Measurements from ENCODE around the gene PTGR3.
"Not testable (repeated sequence)": the region's sequence is repeated elsewhere in the genome, so short reads cannot be mapped to it uniquely, and the experiment has no call there.

PTGR3 gene

DNA sequence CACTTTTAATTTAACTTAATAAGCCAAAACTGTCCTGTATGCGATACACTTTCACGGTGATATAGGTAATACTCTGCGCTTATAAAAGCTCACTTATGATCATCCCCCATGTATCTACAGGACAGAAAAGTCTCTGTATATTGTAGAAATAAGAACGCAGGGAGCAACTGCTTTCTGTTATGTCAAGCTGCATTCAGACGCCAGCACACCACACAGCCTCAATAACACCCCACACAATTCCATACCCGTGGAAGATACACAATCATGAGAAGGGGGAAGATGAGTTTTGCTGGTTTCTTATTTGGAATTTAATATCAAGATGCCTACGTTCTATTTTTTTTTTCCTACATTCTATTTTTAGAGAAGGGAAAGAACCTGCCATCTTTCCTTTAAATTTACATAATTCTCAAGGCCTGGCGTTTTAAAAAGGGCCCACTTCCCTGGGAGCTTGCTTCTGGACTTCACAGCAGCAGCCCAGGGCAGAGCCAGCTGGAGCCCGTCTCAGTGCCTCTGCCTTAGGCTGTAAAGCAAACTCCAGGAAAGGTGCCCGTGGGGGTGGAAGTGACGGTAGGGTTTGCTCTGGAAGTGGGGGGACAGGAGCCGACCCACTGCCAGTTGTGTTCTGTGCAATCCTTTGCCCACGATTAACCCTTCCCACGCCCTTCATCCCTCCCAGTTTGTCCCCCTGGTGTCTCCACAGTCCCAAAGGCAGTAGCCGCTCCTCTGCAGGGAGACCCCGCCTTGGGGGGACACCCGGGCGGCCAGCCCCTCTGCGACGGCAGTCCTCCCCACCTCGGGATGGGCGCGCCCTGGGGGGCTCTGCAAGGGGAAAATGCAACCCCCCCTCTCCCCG lies 5.3 kb downstream of the PTGR3 start:
- Mint-ChIP-seq H3K27me3 (no peaks in the 10 kb centered on the region), H3K27ac (no peak overlapping the region), H3K4me1 (peaks cover 62% of the 10 kb centered on the region), H3K4me3 (no peak overlapping the region), H3K9me3 (no peaks in the 10 kb centered on the region), H3K36me3 (peaks cover 6% of the 10 kb centered on the region)

DNA sequence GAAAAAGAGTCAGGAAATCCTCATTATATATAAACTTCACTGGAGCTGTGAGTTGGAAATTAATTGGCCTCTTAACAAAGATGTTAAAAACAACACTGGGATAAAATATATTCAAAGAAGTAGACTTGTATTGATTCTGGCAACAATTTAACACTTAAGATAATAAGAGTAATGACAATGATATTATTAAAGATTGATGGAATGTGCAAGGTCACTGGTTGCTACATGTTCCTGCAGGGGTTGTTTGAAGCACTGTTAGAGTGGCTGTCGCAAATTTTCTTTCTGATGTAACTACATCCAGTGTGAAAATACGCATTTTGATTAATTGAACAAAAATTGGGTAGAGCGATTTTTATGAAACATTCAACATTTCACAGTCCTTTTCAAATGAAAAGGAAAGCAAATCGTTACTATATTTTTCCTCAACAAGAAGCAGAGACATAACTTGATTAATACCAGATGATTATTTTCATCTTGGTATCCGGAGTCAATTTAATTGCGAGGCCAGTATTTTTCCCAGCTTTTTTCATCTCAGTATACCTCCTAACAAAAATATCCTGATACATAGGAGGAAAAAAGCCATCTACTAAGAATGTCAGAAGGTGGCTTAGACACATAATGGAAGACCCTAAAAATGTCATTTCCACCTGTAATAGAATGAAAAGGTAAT lies 6.1 kb downstream of the PTGR3 start:
- H3K4me1 Mint-ChIP-seq, result peaks cover 67% of the 10 kb centered on the region
- no peak overlapping the region for H3K4me3 Mint-ChIP-seq
- H3K27me3 Mint-ChIP-seq, result no peaks in the 10 kb centered on the region
- H3K9me3 Mint-ChIP-seq, result no peaks in the 10 kb centered on the region
- peaks cover 6% of the 10 kb centered on the region for H3K36me3 Mint-ChIP-seq
- no peak overlapping the region for H3K27ac Mint-ChIP-seq

DNA sequence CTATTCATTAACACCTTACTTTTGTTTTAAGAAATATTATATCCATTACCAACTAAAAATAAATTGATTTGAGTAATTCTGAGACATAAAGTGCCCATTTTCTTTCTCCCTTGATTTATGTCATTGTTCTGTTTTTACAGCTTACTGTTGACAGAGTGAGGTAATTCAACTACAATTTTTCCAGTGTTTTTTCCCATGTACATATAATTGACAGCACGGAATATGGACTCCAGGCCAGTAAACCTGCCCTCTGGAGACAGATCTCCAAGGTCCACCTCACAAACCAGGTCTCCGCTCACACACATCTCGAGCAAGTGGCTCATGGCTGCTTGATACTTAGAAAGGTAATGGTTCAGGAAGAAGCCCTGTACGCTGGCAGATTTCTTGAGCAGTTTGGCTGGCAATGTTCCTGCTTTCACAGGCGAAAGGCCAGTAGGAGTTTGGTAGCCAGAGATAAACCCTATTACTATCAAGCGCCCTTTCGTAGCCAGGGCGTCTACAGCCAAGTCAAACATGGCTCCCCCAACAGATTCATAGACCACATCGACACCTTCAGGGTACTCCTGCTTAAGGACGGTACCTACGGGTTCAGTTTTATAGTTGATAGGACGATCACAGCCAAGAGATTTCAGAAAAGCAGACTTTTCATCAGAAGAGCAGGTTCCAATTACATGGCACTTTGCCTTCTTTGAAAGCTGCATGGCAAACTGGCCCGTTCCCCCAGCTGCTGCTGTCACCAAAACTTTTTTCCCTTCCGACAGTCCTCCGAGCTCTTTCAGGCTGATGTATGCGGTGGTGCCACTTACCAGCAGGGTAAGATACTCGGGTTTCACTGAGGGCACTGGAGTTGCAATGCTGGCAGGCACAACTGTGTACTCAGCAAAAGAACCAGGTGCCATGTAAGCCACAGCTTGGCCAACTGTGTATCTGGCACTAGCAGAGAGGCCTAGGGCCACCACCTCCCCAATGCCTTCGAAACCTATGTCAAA lies 7.4 kb downstream of the PTGR3 start:
- Mint-ChIP-seq H3K4me3 (no peak overlapping the region), H3K27ac (no peak overlapping the region), H3K9me3 (no peaks in the 10 kb centered on the region), H3K4me1 (peaks cover 66% of the 10 kb centered on the region), H3K27me3 (no peaks in the 10 kb centered on the region), H3K36me3 (peaks cover 6% of the 10 kb centered on the region)

DNA sequence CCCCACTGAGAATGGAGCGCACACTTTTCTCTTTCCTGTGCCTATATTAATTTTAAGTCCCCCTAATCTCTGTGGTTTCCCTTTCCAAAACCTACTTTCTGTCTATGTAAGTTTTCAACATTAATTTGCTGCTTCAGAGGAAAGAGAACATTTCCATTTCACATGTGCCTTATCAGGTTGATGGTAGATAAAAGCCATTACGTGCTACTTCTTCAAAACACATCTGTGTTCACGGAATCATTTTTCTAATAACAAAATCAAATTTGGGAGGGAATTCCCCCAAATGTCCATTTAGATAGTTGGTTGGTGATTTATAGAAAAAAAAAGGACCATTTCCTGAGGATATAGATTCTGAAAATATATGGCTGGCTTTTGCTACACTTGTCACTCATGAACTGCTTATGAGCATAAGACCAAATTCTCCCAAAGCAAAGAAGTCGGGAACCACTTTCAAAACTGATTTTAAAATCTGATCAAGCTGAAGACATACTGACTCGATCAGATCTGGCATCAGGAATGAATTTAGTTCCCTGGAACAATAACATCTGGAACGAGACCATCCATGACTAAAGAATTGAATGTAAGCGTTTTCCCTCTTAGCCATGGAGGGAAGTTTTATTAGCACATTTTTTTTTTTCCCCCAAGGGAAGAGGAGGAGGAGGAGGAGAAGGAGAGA lies 8.2 kb downstream of the PTGR3 start:
- Mint-ChIP-seq H3K27ac (peak overlapping the region; percentile 62), H3K27me3 (no peaks in the 10 kb centered on the region), H3K4me3 (no peak overlapping the region), H3K36me3 (peaks cover 6% of the 10 kb centered on the region), H3K9me3 (no peaks in the 10 kb centered on the region), H3K4me1 (peaks cover 58% of the 10 kb centered on the region)

DNA sequence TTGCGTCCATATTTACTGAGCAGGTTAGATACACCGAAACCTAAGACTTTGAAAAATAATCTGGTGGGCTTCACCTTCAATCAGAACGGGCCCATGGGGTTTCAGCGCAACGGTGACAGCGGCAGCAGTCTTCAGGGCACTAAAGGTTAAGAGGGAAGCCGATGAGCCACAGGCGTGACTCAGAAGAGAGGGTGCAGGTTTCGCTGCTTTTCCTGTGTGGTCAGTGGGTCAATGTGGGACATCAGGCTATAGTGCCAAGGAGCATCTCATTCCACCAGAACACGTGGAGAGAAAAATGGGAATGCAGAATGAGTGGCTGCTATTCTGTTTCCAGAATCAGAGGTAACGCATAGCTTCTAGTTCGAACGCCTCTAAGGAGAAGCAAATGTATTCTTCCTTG lies 8.9 kb downstream of the PTGR3 start:
- H3K27me3 Mint-ChIP-seq, result no peaks in the 10 kb centered on the region
- H3K36me3 Mint-ChIP-seq, result peaks cover 6% of the 10 kb centered on the region
- peaks cover 52% of the 10 kb centered on the region for H3K4me1 Mint-ChIP-seq
- no peak overlapping the region for H3K4me3 Mint-ChIP-seq
- peak overlapping the region; percentile 46 for H3K27ac Mint-ChIP-seq
- no peaks in the 10 kb centered on the region for H3K9me3 Mint-ChIP-seq

DNA sequence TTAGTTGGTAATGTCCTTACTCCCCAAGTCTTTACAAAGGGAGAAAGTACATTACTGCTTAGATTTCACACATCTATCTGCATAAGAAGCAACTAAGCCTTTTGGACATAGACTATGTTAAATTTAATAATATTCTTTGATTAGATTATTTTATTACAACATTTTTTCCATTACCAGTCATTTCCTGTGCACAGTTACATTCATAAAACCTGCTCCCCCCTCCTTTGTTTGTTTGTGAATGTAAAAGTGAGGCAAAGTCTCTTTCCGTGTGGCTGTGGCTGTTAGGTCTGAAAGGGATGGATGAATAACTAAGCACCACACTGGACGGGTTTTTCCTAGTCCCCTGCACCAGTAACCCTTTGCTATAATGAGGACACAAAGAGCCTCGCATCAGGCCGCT lies 9.6 kb downstream of the PTGR3 start:
- H3K9me3 Mint-ChIP-seq, result no peaks in the 10 kb centered on the region
- peaks cover 50% of the 10 kb centered on the region for H3K4me1 Mint-ChIP-seq
- no peaks in the 10 kb centered on the region for H3K27me3 Mint-ChIP-seq
- peak overlapping the region; percentile 23 for H3K27ac Mint-ChIP-seq
- H3K36me3 Mint-ChIP-seq, result peaks cover 6% of the 10 kb centered on the region
- H3K4me3 Mint-ChIP-seq, result no peak overlapping the region

DNA sequence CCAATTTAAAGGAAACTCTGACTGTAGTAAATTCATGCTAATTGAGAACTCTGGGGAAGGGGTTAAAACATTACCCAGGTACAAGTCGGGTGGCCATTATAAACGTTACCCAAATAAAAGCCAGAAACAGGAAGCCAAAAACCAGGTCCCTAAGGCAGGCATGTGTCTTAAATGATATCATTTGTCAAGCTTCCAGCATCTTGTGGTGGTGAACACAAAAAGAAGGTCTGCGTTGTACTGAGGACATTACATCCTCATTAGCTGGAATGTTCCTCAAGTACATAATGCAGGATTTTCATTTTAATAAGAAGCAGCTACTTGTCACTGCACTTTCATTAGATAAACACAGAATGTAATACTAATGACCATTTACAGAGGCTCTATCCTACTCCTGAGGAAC lies 10.9 kb downstream of the PTGR3 start:
- H3K4me1 Mint-ChIP-seq, result peaks cover 43% of the 10 kb centered on the region
- peaks cover 6% of the 10 kb centered on the region for H3K36me3 Mint-ChIP-seq
- no peaks in the 10 kb centered on the region for H3K27me3 Mint-ChIP-seq
- H3K4me3 Mint-ChIP-seq, result no peak overlapping the region
- H3K9me3 Mint-ChIP-seq, result no peaks in the 10 kb centered on the region
- peak overlapping the region; percentile 30 for H3K27ac Mint-ChIP-seq

DNA sequence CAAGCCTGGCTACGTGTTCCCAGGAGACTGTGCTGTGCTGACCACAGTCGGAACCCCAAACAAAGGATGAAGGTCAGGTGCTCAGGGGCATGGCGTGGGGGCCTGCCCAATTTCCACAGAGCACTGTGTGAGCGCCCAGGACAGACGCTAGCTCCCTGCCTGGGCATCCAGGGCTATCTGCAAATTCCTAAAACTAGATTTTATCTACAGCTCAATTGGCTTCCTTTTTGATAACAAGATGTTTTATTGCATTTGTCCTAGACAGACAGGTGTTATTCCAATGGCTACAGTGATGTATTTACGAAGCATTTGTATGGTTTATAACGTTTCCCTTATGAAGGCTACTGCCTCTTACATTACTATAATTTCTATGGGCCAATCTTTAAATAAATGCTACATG lies 16.0 kb downstream of the PTGR3 start:
- H3K27ac Mint-ChIP-seq, result no peak overlapping the region
- H3K27me3 Mint-ChIP-seq, result no peaks in the 10 kb centered on the region
- H3K36me3 Mint-ChIP-seq, result no peaks in the 10 kb centered on the region
- peaks cover 13% of the 10 kb centered on the region for H3K4me1 Mint-ChIP-seq
- H3K9me3 Mint-ChIP-seq, result no peaks in the 10 kb centered on the region
- H3K4me3 Mint-ChIP-seq, result no peak overlapping the region

DNA sequence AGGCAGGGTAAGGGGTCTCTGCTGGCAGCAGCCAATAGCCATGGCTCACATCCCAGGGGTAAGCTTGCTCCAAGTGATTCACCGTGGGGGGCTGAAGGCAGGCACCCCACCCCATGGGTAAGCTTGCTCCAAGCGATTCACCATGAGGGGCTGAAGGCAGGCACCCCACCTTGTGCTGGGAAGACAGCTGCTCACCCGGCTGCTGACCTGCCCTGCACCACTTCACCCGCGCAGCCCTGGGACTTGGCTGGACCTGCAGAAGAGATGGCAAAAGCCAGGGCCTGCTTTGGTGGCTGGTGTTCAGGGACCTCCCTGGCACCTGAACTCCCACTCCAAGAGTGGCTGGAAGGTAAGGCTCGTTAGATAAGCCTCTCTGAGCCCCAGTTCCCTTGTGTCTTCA lies 19.2 kb downstream of the PTGR3 start:
- H3K27ac Mint-ChIP-seq, result no peak overlapping the region
- H3K4me3 Mint-ChIP-seq, result no peak overlapping the region
- H3K9me3 Mint-ChIP-seq, result no peaks in the 10 kb centered on the region
- no peaks in the 10 kb centered on the region for H3K36me3 Mint-ChIP-seq
- H3K27me3 Mint-ChIP-seq, result no peaks in the 10 kb centered on the region
- no peaks in the 10 kb centered on the region for H3K4me1 Mint-ChIP-seq

DNA sequence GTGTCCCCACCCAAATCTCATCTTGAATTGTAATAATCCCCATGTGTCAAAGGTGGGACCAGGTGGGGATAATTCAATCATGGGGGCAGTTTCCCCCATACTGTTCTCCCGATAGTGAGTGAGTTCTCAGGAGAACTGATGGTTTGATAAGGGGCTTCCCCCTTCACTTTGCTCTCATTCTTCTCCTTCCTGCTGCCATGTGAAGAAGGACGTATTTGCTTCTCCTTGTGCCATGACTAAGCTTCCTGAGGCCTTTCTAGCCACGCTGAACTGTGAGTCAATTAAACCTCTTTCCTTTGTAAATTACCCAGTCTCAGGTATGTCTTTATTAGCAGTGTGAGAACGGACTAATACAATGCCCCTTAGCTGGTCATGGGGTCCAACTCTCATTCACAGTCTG lies 21.2 kb downstream of the PTGR3 start:
- not testable (repeated sequence) for H3K9me3 Mint-ChIP-seq, H3K4me3 Mint-ChIP-seq, H3K27me3 Mint-ChIP-seq, H3K4me1 Mint-ChIP-seq, H3K36me3 Mint-ChIP-seq, H3K27ac Mint-ChIP-seq

DNA sequence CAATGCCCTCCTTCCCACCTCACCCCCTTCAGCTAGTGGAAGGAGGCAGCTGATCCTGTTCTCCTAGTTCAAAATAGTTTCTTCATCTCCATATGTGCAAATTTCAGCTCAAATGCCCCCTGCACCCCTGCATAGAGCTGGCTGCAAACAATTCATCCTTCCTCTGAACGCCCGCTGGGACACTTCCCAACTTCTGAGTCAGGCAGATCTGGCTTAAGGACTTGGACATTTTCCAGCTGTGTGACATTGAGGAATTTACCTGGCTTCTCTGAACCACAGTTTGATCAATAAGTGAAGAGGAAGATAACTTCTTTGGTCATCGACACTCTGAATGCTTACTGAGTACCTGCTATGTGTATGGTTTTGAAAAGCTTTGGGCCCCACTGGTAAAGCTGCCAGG lies 23.5 kb downstream of the PTGR3 start:
- Mint-ChIP-seq H3K27me3 (no peaks in the 10 kb centered on the region), H3K36me3 (peaks cover 2% of the 10 kb centered on the region), H3K27ac (no peak overlapping the region), H3K4me1 (no peaks in the 10 kb centered on the region), H3K9me3 (no peaks in the 10 kb centered on the region), H3K4me3 (no peak overlapping the region)

DNA sequence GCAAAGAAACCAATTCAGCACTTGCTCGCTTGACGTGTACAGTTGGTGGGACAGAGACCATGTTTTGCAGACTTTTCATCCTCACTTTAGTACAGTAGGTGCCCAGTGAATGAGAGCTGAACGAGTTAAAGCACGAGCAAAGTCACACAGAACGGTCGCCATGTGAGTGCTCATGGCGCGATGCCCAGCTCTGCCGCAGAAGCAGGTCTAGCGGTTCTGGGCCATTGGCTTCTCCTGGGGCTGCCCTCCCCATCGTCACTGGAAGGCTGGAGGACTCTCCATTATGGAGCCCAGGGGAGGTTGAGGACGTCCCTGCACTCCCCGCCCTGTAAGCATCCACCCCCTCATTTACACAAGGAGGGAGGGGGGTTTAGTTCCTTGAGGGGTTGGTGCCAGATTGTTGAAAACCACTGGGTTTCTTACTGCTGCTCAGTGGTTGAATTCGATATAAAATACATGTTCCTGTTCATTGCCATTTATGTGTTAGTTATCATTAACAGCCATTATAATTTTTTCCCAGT lies 24.9 kb downstream of the PTGR3 start:
- no peak overlapping the region for H3K27ac Mint-ChIP-seq
- peaks cover 2% of the 10 kb centered on the region for H3K36me3 Mint-ChIP-seq
- H3K4me1 Mint-ChIP-seq, result no peaks in the 10 kb centered on the region
- H3K9me3 Mint-ChIP-seq, result no peaks in the 10 kb centered on the region
- no peaks in the 10 kb centered on the region for H3K27me3 Mint-ChIP-seq
- H3K4me3 Mint-ChIP-seq, result no peak overlapping the region

DNA sequence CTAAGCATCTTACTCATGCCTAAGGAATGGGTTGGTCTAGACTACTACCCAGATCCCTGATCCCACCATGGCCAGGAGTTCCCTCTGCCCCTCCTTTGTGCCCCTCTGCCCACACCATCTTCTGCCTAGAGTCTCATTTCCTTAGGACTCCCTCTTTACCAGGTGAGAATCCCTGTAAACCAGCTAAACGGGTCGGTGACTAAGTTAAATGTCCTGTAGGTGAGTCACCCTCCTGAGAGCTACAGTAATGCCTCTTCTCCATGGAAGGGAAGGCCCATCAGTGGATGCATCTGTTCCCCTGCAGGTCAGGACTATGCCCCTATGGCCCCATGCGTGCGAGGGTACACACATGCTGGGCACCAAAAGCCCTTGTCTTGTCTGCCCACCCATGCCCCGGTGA lies 25.4 kb downstream of the PTGR3 start:
- Mint-ChIP-seq H3K27me3 (no peaks in the 10 kb centered on the region), H3K9me3 (no peaks in the 10 kb centered on the region), H3K4me3 (no peak overlapping the region), H3K36me3 (peaks cover 2% of the 10 kb centered on the region), H3K4me1 (no peaks in the 10 kb centered on the region), H3K27ac (no peak overlapping the region)

DNA sequence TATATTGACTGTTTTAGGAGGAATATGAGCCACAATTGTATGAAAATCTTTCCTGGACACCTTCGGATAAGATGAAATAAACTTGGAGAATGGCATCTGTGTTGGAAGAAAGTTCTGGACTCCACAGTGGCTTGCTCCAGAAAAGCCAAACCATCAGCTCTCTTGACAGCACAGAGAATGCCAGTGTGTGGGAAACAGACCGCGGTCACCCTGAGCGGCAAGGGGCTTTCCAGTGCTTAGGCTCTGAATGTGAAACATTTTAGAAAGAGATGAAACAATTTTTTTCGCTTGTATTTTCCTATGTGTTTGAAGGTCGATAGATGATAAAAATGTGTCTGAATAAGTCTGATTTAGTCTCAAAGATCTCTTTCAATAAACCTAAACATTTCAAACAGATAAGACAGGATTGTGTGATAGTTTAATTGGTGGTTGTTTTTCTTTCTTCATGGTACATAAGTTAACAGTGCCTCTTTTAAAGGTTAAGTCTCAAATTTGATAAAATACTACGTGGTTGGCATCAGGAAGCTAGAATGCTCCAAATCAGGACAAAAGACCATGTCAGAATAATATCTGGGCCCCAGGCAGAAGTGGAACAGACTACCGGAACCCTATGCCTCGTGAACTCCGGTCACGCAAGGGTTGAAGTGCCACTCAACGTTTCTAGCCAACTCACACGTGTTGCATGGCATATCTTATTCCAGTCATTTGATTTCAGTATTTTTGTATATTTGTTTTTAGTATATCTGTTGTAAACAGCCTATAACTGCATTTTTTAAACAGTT lies 28.9 kb downstream of the PTGR3 start:
- Mint-ChIP-seq H3K4me3 (no peak overlapping the region), H3K36me3 (peaks cover 2% of the 10 kb centered on the region), H3K27ac (no peak overlapping the region), H3K27me3 (no peaks in the 10 kb centered on the region), H3K9me3 (no peaks in the 10 kb centered on the region), H3K4me1 (no peaks in the 10 kb centered on the region)
